Adrenal gland (tissue), 5 donors: Measurements from ENCODE around the gene HOXC6.

ENCODE experiments used
- CTCF ChIP-seq, 6 experiments: fragments of 450-650 bp in 4 of 6; fragments of 200-600 bp in 2 of 6; sonication (generic) in 1 of 6; IDR thresholded peaks; 1 replicate in 5 of 6; 2 replicates in 1 of 6; pipeline versions ENCODE4 v1.5.1 to v1.8.0; 2016 to 2021; ENCODE audit warnings: antibody characterized with exemption in 6 of 6, mild to moderate bottlenecking in 2 of 6, moderate library complexity in 1 of 6
- POLR2A ChIP-seq, 2 donors: fragments of 450-650 bp; IDR thresholded peaks; one replicate each; pipeline ENCODE4 v1.6.1; 2017; ENCODE audit warnings: antibody characterized with exemption in 2 of 2, mild to moderate bottlenecking in 2 of 2, moderate library complexity in 1 of 2
- donor health status: DM: no; HTN: no; CAD: no.

- TF ChIP-seq POLR2A (IDR thresholded peaks at IDR 0.05) (no peak), CTCF (IDR thresholded peaks at IDR 0.05) (no peak)
Measured at GRCh38 chr12:53997204-53998109, 30.8 kb upstream of the HOXC6 start.
